HG03520 (cell line): ENCODE results near the gene USP17L25.
"Not testable (repeated sequence)": the region's sequence is repeated elsewhere in the genome, so short reads cannot be mapped to it uniquely, and the experiment has no call there.

ENCODE experiments used
- ATAC-seq: cut with Tn5 transposase; IDR thresholded peaks from one replicate; pipeline ENCODE4 v1.9.1; 2021; ENCODE audit warnings: mild to moderate bottlenecking, moderate library complexity; ENCODE audit not compliant: unreplicated experiment

Gene USP17L25, protein sequence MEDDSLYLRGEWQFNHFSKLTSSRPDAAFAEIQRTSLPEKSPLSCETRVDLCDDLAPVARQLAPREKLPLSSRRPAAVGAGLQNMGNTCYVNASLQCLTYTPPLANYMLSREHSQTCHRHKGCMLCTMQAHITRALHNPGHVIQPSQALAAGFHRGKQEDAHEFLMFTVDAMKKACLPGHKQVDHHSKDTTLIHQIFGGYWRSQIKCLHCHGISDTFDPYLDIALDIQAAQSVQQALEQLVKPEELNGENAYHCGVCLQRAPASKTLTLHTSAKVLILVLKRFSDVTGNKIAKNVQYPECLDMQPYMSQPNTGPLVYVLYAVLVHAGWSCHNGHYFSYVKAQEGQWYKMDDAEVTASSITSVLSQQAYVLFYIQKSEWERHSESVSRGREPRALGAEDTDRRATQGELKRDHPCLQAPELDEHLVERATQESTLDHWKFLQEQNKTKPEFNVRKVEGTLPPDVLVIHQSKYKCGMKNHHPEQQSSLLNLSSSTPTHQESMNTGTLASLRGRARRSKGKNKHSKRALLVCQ

DNA sequence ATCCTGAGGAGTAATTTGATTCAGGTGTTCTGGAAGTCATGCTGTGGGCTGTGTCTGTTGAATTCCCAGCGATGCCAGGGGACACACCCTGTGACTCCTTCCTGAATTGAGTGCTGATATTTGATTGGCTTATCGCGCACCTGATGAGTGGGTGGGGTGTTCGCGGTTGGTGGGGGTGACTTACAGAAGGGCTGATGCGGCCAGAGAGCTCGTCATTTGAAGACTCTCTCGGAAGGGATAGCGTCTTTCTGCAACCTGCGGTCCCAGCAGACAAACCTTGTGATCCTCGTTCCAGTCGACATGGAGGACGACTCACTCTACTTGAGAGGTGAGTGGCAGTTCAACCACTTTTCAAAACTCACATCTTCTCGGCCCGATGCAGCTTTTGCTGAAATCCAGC lies at the start of gene USP17L25:
USP17L25 (plus strand) TSS at position 301 of the 400 bp plus-strand sequence; CDS start at position 301, 0 bp downstream.
- ATAC-seq: not testable (repeated sequence)

DNA sequence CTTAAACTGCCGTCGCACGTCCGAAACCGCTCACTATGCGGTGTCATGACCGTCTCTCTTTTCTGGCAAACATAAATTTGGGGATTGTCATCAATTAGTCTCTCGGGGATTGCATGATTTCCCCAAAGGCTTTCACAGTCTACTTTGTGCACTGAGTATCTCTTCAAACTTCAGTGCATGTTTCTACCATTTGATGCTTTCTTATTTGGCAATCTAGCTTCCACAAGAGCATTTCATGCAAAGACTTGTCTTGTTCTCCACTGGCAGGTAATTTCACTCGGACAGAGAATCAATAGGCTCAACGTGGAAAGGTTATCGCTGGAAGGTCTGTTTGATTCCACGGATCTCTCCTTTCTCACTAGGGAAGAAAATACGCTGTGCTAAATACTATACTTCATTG lies 5.5 kb upstream of the USP17L25 start:
- ATAC-seq: not testable (repeated sequence)

DNA sequence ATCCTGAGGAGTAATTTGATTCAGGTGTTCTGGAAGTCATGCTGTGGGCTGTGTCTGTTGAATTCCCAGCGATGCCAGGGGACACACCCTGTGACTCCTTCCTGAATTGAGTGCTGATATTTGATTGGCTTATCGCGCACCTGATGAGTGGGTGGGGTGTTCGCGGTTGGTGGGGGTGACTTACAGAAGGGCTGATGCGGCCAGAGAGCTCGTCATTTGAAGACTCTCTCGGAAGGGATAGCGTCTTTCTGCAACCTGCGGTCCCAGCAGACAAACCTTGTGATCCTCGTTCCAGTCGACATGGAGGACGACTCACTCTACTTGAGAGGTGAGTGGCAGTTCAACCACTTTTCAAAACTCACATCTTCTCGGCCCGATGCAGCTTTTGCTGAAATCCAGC lies 4.8 kb upstream of the USP17L25 start, which contains the start of gene USP17L24:
USP17L24 (plus strand) TSS at position 301 of the 400 bp plus-strand sequence; CDS start at position 301, 0 bp downstream.
- not testable (repeated sequence) for ATAC-seq

DNA sequence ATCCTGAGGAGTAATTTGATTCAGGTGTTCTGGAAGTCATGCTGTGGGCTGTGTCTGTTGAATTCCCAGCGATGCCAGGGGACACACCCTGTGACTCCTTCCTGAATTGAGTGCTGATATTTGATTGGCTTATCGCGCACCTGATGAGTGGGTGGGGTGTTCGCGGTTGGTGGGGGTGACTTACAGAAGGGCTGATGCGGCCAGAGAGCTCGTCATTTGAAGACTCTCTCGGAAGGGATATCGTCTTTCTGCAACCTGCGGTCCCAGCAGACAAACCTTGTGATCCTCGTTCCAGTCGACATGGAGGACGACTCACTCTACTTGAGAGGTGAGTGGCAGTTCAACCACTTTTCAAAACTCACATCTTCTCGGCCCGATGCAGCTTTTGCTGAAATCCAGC lies 4.6 kb downstream of the USP17L25 start, which contains the start of gene USP17L26:
USP17L26 (plus strand) TSS at position 301 of the 400 bp plus-strand sequence; CDS start at position 301, 0 bp downstream.
- ATAC-seq: not testable (repeated sequence)

DNA sequence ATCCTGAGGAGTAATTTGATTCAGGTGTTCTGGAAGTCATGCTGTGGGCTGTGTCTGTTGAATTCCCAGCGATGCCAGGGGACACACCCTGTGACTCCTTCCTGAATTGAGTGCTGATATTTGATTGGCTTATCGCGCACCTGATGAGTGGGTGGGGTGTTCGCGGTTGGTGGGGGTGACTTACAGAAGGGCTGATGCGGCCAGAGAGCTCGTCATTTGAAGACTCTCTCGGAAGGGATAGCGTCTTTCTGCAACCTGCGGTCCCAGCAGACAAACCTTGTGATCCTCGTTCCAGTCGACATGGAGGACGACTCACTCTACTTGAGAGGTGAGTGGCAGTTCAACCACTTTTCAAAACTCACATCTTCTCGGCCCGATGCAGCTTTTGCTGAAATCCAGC lies 9.4 kb downstream of the USP17L25 start, which contains the start of gene USP17L5:
USP17L5 (plus strand) TSS at position 301 of the 400 bp plus-strand sequence; CDS start at position 301, 0 bp downstream.
- ATAC-seq: not testable (repeated sequence)

DNA sequence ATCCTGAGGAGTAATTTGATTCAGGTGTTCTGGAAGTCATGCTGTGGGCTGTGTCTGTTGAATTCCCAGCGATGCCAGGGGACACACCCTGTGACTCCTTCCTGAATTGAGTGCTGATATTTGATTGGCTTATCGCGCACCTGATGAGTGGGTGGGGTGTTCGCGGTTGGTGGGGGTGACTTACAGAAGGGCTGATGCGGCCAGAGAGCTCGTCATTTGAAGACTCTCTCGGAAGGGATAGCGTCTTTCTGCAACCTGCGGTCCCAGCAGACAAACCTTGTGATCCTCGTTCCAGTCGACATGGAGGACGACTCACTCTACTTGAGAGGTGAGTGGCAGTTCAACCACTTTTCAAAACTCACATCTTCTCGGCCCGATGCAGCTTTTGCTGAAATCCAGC lies 14.1 kb downstream of the USP17L25 start, which contains the start of gene USP17L27:
USP17L27 (plus strand) TSS at position 301 of the 400 bp plus-strand sequence; CDS start at position 301, 0 bp downstream.
- ATAC-seq: not testable (repeated sequence)

DNA sequence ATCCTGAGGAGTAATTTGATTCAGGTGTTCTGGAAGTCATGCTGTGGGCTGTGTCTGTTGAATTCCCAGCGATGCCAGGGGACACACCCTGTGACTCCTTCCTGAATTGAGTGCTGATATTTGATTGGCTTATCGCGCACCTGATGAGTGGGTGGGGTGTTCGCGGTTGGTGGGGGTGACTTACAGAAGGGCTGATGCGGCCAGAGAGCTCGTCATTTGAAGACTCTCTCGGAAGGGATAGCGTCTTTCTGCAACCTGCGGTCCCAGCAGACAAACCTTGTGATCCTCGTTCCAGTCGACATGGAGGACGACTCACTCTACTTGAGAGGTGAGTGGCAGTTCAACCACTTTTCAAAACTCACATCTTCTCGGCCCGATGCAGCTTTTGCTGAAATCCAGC lies 18.9 kb downstream of the USP17L25 start, which contains the start of gene USP17L28:
USP17L28 (plus strand) TSS at position 301 of the 400 bp plus-strand sequence; CDS start at position 301, 0 bp downstream.
- ATAC-seq: not testable (repeated sequence)

DNA sequence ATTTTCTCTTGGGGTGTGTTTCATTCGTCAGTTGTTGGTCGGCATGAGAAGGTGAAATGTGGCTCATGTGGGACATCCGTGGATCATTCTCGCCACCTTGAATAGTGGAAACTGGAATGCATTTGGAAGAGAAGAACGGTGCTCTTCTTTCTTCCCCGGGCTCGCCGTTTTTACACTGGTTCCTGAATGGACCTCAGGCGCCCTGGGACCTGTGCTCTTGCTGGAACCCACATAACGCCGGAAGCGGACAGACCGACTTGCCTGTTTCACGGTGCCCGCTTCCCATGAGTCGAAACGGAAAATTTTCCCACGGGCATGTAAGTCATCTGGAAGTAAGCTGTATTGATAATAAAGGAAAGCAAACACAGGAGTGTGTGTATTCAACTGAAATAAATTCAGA lies 21.2 kb downstream of the USP17L25 start:
- not testable (repeated sequence) for ATAC-seq

DNA sequence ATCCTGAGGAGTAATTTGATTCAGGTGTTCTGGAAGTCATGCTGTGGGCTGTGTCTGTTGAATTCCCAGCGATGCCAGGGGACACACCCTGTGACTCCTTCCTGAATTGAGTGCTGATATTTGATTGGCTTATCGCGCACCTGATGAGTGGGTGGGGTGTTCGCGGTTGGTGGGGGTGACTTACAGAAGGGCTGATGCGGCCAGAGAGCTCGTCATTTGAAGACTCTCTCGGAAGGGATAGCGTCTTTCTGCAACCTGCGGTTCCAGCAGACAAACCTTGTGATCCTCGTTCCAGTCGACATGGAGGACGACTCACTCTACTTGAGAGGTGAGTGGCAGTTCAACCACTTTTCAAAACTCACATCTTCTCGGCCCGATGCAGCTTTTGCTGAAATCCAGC lies 23.6 kb downstream of the USP17L25 start, which contains the start of gene USP17L29:
USP17L29 (plus strand) TSS at position 301 of the 400 bp plus-strand sequence; CDS start at position 301, 0 bp downstream.
- ATAC-seq: not testable (repeated sequence)

DNA sequence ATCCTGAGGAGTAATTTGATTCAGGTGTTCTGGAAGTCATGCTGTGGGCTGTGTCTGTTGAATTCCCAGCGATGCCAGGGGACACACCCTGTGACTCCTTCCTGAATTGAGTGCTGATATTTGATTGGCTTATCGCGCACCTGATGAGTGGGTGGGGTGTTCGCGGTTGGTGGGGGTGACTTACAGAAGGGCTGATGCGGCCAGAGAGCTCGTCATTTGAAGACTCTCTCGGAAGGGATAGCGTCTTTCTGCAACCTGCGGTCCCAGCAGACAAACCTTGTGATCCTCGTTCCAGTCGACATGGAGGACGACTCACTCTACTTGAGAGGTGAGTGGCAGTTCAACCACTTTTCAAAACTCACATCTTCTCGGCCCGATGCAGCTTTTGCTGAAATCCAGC lies 33.1 kb downstream of the USP17L25 start, which contains the start of gene USP17L30:
USP17L30 (plus strand) TSS at position 301 of the 400 bp plus-strand sequence; CDS start at position 301, 0 bp downstream.
- not testable (repeated sequence) for ATAC-seq

DNA sequence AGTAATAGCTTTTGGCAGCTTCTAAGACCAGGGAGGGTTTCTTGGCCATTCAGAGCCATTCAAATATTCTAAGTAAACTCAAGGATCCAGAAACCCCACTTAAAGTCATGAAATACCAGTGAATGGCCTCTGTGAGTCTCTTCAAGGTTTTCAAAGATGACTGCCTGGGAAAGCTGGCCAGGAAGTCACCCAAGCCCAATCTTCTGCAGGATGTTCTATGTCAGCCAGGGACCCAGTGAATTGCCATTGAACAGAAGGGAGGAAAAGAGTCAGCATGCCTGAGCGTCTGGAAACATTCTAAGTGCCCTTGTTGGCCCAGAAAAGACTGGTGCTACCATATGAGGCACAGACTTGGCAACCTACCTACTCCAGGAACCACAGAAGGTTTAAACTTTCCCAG lies 50.2 kb downstream of the USP17L25 start:
- not testable (repeated sequence) for ATAC-seq
